Measurements from ENCODE around the gene MET. TPM values are rescaled to one million over a fixed set of nuclear protein-coding genes. Genes with fewer than 3 reads are reported as not detected.

Gene MET
- total and polyA plus RNA-seq, 2 of the 13 experiments (the other 11 are each of a cell fraction or from before 2014, with no cell fraction given) = 21.8 to 31.5 TPM

GRCh38 chr7:116809636-116810266 is 137.8 kb downstream of the MET start (continued):
- TF ChIP-seq RARA (CRISPR knock-in tag; IDR thresholded peaks at IDR 0.05) (peak; percentile 63; the same call in 1 of the 2 replicates), NCOR1 (IDR thresholded peaks at IDR 0.05; ENCODE audit: borderline replicate concordance, low read length) (peak; percentile 89), ZBTB20 (CRISPR knock-in tag; IDR thresholded peaks at IDR 0.05; ENCODE audit: borderline replicate concordance, low read depth) (peak; percentile 95; the same call in 1 of the 2 replicates), ZBTB7B (CRISPR knock-in tag; IDR thresholded peaks at IDR 0.05) (0 out of 2 replicates have a peak, but pooled peaks have one; percentile 31), TOE1 (CRISPR knock-in tag; IDR thresholded peaks at IDR 0.05) (peak; percentile 63; the same call in 1 of the 2 replicates), ELF3 (CRISPR knock-in tag; IDR thresholded peaks at IDR 0.05) (peak; percentile 33; the same call in 1 of the 2 replicates), ATF1 (CRISPR knock-in tag; IDR thresholded peaks at IDR 0.05) (peak; percentile 49; the same call in 1 of the 2 replicates), ZNF792 (CRISPR knock-in tag; IDR thresholded peaks at IDR 0.05) (0 out of 2 replicates have a peak, but pooled peaks have one; percentile 15), ZNF24 (IDR thresholded peaks at IDR 0.05) (no peak), GABPA (IDR thresholded peaks at IDR 0.05; ENCODE audit: low read depth, low read length) (no peak), GABPA (CRISPR knock-in tag; IDR thresholded peaks at IDR 0.05; ENCODE audit: low read depth) (no peak), ZKSCAN8 (CRISPR knock-in tag; IDR thresholded peaks at IDR 0.05; ENCODE audit: borderline replicate concordance) (peak; percentile 58; the same call in 1 of the 2 replicates), AHDC1 (CRISPR knock-in tag; IDR thresholded peaks at IDR 0.05; ENCODE audit: borderline replicate concordance) (peak; percentile 85; the same call in 1 of the 2 replicates), ETV5 (CRISPR knock-in tag; IDR thresholded peaks at IDR 0.05; ENCODE audit: borderline replicate concordance) (peak; percentile 27; the same call in 1 of the 2 replicates), SAFB2 (CRISPR knock-in tag; IDR thresholded peaks at IDR 0.05; ENCODE audit: borderline replicate concordance, low read depth) (no peak)
- TF ChIP-seq, protein P1, sequence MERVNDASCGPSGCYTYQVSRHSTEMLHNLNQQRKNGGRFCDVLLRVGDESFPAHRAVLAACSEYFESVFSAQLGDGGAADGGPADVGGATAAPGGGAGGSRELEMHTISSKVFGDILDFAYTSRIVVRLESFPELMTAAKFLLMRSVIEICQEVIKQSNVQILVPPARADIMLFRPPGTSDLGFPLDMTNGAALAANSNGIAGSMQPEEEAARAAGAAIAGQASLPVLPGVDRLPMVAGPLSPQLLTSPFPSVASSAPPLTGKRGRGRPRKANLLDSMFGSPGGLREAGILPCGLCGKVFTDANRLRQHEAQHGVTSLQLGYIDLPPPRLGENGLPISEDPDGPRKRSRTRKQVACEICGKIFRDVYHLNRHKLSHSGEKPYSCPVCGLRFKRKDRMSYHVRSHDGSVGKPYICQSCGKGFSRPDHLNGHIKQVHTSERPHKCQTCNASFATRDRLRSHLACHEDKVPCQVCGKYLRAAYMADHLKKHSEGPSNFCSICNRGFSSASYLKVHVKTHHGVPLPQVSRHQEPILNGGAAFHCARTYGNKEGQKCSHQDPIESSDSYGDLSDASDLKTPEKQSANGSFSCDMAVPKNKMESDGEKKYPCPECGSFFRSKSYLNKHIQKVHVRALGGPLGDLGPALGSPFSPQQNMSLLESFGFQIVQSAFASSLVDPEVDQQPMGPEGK (CRISPR knock-in tag; IDR thresholded peaks at IDR 0.05) = 0 out of 2 replicates have a peak, but pooled peaks have one; percentile 28
- TF ChIP-seq, protein P2, sequence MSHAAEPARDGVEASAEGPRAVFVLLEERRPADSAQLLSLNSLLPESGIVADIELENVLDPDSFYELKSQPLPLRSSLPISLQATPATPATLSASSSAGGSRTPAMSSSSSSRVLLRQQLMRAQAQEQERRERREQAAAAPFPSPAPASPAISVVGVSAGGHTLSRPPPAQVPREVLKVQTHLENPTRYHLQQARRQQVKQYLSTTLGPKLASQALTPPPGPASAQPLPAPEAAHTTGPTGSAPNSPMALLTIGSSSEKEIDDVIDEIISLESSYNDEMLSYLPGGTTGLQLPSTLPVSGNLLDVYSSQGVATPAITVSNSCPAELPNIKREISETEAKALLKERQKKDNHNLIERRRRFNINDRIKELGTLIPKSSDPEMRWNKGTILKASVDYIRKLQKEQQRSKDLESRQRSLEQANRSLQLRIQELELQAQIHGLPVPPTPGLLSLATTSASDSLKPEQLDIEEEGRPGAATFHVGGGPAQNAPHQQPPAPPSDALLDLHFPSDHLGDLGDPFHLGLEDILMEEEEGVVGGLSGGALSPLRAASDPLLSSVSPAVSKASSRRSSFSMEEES (CRISPR knock-in tag; IDR thresholded peaks at IDR 0.05) = 0 out of 2 replicates have a peak, but pooled peaks have one; percentile 23
- TF ChIP-seq, protein P3, sequence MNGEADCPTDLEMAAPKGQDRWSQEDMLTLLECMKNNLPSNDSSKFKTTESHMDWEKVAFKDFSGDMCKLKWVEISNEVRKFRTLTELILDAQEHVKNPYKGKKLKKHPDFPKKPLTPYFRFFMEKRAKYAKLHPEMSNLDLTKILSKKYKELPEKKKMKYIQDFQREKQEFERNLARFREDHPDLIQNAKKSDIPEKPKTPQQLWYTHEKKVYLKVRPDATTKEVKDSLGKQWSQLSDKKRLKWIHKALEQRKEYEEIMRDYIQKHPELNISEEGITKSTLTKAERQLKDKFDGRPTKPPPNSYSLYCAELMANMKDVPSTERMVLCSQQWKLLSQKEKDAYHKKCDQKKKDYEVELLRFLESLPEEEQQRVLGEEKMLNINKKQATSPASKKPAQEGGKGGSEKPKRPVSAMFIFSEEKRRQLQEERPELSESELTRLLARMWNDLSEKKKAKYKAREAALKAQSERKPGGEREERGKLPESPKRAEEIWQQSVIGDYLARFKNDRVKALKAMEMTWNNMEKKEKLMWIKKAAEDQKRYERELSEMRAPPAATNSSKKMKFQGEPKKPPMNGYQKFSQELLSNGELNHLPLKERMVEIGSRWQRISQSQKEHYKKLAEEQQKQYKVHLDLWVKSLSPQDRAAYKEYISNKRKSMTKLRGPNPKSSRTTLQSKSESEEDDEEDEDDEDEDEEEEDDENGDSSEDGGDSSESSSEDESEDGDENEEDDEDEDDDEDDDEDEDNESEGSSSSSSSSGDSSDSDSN (CRISPR knock-in tag; IDR thresholded peaks at IDR 0.05) = no peak

Measured in HepG2 (cell line).